Measurements from ENCODE around the gene TCEANC2. TPM values are rescaled to one million over a fixed set of nuclear protein-coding genes. Genes with fewer than 3 reads are reported as not detected.

Gene TCEANC2
- polyA plus RNA-seq, 1 of the 3 experiments (the other 2 are of a cell fraction): 4.7 TPM

GRCh38 chr1:54126271-54126815 lies 72.9 kb downstream of the TCEANC2 start:
- H3K9me2 ChIP-seq: no peaks in the 10 kb centered on the region
- no peak overlapping the region for H3K4me3 ChIP-seq (ENCODE audit: low read depth in 2 of 2, low read length in 1 of 2)
- peaks cover 4% of the 10 kb centered on the region for H3F3A ChIP-seq (replicated peaks; ENCODE audit: insufficient read depth)
- no peaks in the 10 kb centered on the region for H3K27me3 ChIP-seq (ENCODE audit: insufficient read depth)
- H3K4me2 ChIP-seq: no peak overlapping the region
- TF ChIP-seq NFIC (IDR thresholded peaks at IDR 0.05; ENCODE audit: borderline replicate concordance): no peak
- TF ChIP-seq ELF1 (IDR thresholded peaks at IDR 0.05): no peak
- TF ChIP-seq ZBTB33 (IDR thresholded peaks at IDR 0.05; ENCODE audit: borderline replicate concordance, low read depth): no peak
- no peak for TF ChIP-seq IRF3 (IDR thresholded peaks at IDR 0.05; ENCODE audit: low read depth, low read length)
- TF ChIP-seq GABPA (IDR thresholded peaks at IDR 0.05; ENCODE audit: low read depth): no peak
- TF ChIP-seq YY1 (IDR thresholded peaks at IDR 0.05; ENCODE audit: low read depth): no peak
- no peak for TF ChIP-seq TCF12 (IDR thresholded peaks at IDR 0.05)
- TF ChIP-seq FOXM1 (IDR thresholded peaks at IDR 0.05; ENCODE audit: low read depth): no peak
- no peak for TF ChIP-seq TAF1 (IDR thresholded peaks at IDR 0.05; ENCODE audit: borderline replicate concordance, low read depth, low read length)
- no peak for TF ChIP-seq USF1 (IDR thresholded peaks at IDR 0.05; ENCODE audit: borderline replicate concordance, low read depth)
- H3K79me2 ChIP-seq (ENCODE audit: insufficient read depth): no peaks in the 10 kb centered on the region
- WGBS (ENCODE audit: low lambda C conversion rate): 91% methylated on average over 3 of the region's 3 CpGs
- DNase-seq: no peak
- CTCF ChIA-PET: interaction anchor here (0.9 to 6.4 kb wide), 6 partner anchors 44 to 422 kb away, joined by 3 to 75 read pairs (median 3); partner anchors contain the start of gene ACOT11
- H4K20me1 ChIP-seq (ENCODE audit: insufficient read depth): no peaks in the 10 kb centered on the region
- H3K9me3 ChIP-seq: no peaks in the 10 kb centered on the region
- POLR2A ChIA-PET: interaction anchor here (0.8 kb wide), 1 partner anchor 363 kb away, joined by 4 read pairs; no protein-coding TSS in a partner anchor
- H3K9ac ChIP-seq: no peak overlapping the region
- H3K36me3 ChIP-seq (replicated peaks in 1 of 2; ENCODE audit: control insufficient read depth in 1 of 2, insufficient read depth in 2 of 2, low read length in 1 of 2): no peaks in the 10 kb centered on the region
- H3K4me1 ChIP-seq (ENCODE audit: control insufficient read depth in 1 of 2, insufficient read depth in 2 of 2, low read depth in 1 of 2, low read length in 1 of 2): peaks cover under 1 to 4% of the 10 kb centered on the region in 2 experiments; a peak in 2 of 4 replicates
- no peak overlapping the region for H2AFZ ChIP-seq (ENCODE audit: low read depth)
- H3K27ac ChIP-seq (ENCODE audit: low read depth in 2 of 2, low read length in 1 of 2): no peak overlapping the region

GRCh38 chr1:54127594-54128300 lies 74.3 kb downstream of the TCEANC2 start:
- DNase-seq: no peak
- H3K9me3 ChIP-seq: no peaks in the 10 kb centered on the region
- H3K9ac ChIP-seq: no peak overlapping the region
- H3K27ac ChIP-seq (ENCODE audit: low read depth in 2 of 2, low read length in 1 of 2): no peak overlapping the region
- ChIA-PET POLR2A (no interaction called here), CTCF (interaction anchor here (1.6 to 1.7 kb wide), 2 partner anchors 49 to 362 kb away, joined by 3 to 5 read pairs; no protein-coding TSS in a partner anchor)
- no peaks in the 10 kb centered on the region for H4K20me1 ChIP-seq (ENCODE audit: insufficient read depth)
- H3K36me3 ChIP-seq (replicated peaks in 1 of 2; ENCODE audit: control insufficient read depth in 1 of 2, insufficient read depth in 2 of 2, low read length in 1 of 2): no peaks in the 10 kb centered on the region
- no peaks in the 10 kb centered on the region; a peak in 1 of 4 replicates for H3K4me1 ChIP-seq (ENCODE audit: control insufficient read depth in 1 of 2, insufficient read depth in 2 of 2, low read depth in 1 of 2, low read length in 1 of 2)
- TF ChIP-seq YY1 (IDR thresholded peaks at IDR 0.05; ENCODE audit: low read depth) (no peak), RXRA (IDR thresholded peaks at IDR 0.05; ENCODE audit: borderline replicate concordance, low read depth) (no peak)
- no peak overlapping the region for H3K4me2 ChIP-seq
- H3K79me2 ChIP-seq (ENCODE audit: insufficient read depth): no peaks in the 10 kb centered on the region
- no peaks in the 10 kb centered on the region for H3K9me2 ChIP-seq
- 71% methylated on average over 7 of the region's 7 CpGs for WGBS (ENCODE audit: low lambda C conversion rate)
- peaks cover 4% of the 10 kb centered on the region for H3F3A ChIP-seq (replicated peaks; ENCODE audit: insufficient read depth)
- H2AFZ ChIP-seq (ENCODE audit: low read depth): no peak overlapping the region
- H3K4me3 ChIP-seq (ENCODE audit: low read depth in 2 of 2, low read length in 1 of 2): no peak overlapping the region
- H3K27me3 ChIP-seq (ENCODE audit: insufficient read depth): no peaks in the 10 kb centered on the region

Data from SK-N-SH (cell line).